Lower leg skin (tissue), 4 donors: ENCODE measurements around the gene COG5. TPM values are rescaled to one million over a fixed set of nuclear protein-coding genes. Genes with fewer than 3 reads are reported as not detected.
"Not testable (repeated sequence)": the region's sequence is repeated elsewhere in the genome, so short reads cannot be mapped to it uniquely, and the experiment has no call there.

ENCODE experiments used
- DNase-seq, 2 donors: peaks; one replicate each; pipeline ENCODE4 v3.0.0-alpha.2; 2019; ENCODE audit warnings: low spot score in 2 of 2
- H3K4me3 ChIP-seq: fragments of 200-600 bp; sonication (generic); 2 replicates; pipeline ENCODE4 v1.5.1; 2017; ENCODE audit warnings: mild to moderate bottlenecking, low read depth; ENCODE audit not compliant: poor library complexity, severe bottlenecking
- CTCF ChIP-seq, 3 donors: fragments of 450-650 bp; IDR thresholded peaks; one replicate each; pipeline ENCODE4 v1.5.1; 2016; ENCODE audit warnings: antibody characterized with exemption in 3 of 3, mild to moderate bottlenecking in 3 of 3, moderate library complexity in 2 of 3
- POLR2A ChIP-seq, 2 donors: fragments of 450-650 bp; IDR thresholded peaks; one replicate each; pipeline ENCODE4 v1.6.1; 2016 to 2017; ENCODE audit warnings: antibody characterized with exemption in 2 of 2, mild to moderate bottlenecking in 1 of 2, moderate library complexity in 1 of 2
- WGBS, 2 donors: methylation state at CpG; one replicate each; pipeline ENCODE4 v1.1.5; 2018; 5-methylcytosine and 5-hydroxymethylcytosine counted together
- intact Hi-C: fragments of 100-400 bp; cut with DNase I; formaldehyde crosslinking; loops from one replicate; pipeline ENCODE4 v1.15.0; 2023; ENCODE audit warnings: low total_unique reads
- total RNA-seq, 4 donors: library from RNA; depleted of rRNA; stranded (reverse); fragments of >200 nt; gene quantifications; one replicate each; pipeline ENCODE4 v1.1.0, GENCODE V29; 2016

Gene COG5
- total RNA-seq, 4 donors from 2014 or later: 34.4 to 50.6 (median 43.4) TPM

DNA sequence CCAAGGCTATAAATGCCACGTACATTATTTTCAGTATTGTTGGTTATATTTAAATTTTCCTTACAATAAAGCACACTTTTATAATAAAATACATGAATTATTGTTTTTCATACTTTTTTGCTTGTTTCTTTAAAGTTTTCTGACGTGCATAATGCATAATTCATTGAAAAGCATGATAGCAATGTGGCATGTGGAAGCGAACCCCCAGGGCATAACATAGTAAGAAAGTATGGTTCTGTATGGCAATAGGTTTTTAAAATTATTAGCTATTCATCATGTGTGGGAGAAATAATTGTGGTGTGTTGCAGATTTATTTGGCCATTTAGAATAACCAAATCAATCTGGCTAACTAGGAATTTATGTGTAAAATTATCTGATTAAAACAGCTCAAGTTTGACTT is 402.3 kb downstream of the COG5 start:
- TF ChIP-seq CTCF (IDR thresholded peaks at IDR 0.05): no peak
- TF ChIP-seq POLR2A (IDR thresholded peaks at IDR 0.05): no peak
- intact Hi-C loops: no loop called here
- no peak overlapping the region for H3K4me3 ChIP-seq
- no peak for DNase-seq
- WGBS, 2 donors: 80 to 83% methylated on average over 3 of the region's 3 CpGs

DNA sequence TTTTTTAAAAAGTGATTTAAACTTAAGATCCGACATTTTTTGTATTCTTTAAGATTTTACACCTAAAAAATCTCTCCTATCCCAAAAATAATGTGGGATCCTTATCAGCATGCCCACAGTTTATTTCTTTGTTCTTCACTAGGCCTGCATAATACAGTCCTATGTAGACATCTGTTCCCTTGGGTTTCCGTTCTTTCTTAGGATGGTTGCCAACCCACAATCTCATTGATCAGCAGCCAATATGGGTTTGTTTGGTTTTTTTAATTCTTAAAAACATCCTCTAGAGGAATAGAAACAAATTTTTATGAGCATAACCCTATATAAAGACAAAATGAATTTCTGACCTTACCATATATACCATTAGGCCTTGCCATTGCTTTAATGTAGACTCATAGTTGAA is 403.3 kb downstream of the COG5 start:
- intact Hi-C loops: no loop called here
- WGBS, 2 donors: 74 to 78% methylated on average over 2 of the region's 2 CpGs
- TF ChIP-seq POLR2A (IDR thresholded peaks at IDR 0.05): no peak
- TF ChIP-seq CTCF (IDR thresholded peaks at IDR 0.05): no peak
- H3K4me3 ChIP-seq: no peak overlapping the region
- DNase-seq: no peak

GRCh38 chr7:107158028-107158427 is 405.7 kb downstream of the COG5 start:
- 80 to 85% methylated on average over 2 of the region's 2 CpGs for WGBS, 2 donors
- intact Hi-C loops: no loop called here
- no peak for DNase-seq
- no peak for TF ChIP-seq POLR2A (IDR thresholded peaks at IDR 0.05)
- no peak for TF ChIP-seq CTCF (IDR thresholded peaks at IDR 0.05)
- H3K4me3 ChIP-seq: no peak overlapping the region

DNA sequence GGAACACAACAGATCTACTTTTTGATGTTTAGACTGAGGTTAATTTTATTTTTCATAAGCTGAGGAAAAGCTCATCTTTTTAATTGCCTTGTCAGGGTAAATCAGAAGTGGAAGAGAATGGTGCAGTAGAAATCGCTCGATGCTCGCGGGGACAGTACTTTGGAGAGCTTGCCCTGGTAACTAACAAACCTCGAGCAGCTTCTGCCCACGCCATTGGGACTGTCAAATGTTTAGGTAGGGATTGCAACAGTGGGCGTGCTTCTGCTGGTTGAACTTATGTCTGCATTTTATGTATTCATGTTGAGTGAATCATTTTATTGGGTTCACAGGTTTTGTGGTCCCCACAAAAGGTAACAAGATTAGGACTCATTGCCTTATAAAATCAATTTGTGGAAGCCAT is 406.6 kb downstream of the COG5 start:
- WGBS, 2 donors: 88 to 91% methylated on average over 7 of the region's 7 CpGs
- DNase-seq: no peak
- intact Hi-C loops: no loop called here
- H3K4me3 ChIP-seq: no peak overlapping the region
- TF ChIP-seq CTCF (IDR thresholded peaks at IDR 0.05): no peak
- no peak for TF ChIP-seq POLR2A (IDR thresholded peaks at IDR 0.05)

DNA sequence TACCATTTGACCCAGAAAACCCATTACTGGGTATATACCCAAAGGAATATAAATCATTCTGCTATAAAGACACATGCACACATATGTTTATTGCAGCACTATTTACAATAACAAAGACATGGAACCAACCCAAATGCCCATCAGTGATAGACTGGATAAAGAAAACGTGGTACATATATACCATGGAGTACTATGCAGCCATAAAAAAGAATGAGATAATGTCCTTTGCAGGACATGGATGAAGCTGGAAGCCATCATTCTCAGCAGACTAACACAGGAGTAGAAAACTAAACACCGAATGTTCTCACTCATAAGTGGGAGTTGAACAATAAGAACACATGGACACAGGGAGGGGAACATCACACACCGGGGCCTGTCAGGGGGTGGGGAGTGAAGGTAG is 408.0 kb downstream of the COG5 start:
- intact Hi-C loops, DNase-seq, H3K4me3 ChIP-seq: not testable (repeated sequence)
- 95 to 96% methylated on average over 3 of the region's 3 CpGs for WGBS, 2 donors

DNA sequence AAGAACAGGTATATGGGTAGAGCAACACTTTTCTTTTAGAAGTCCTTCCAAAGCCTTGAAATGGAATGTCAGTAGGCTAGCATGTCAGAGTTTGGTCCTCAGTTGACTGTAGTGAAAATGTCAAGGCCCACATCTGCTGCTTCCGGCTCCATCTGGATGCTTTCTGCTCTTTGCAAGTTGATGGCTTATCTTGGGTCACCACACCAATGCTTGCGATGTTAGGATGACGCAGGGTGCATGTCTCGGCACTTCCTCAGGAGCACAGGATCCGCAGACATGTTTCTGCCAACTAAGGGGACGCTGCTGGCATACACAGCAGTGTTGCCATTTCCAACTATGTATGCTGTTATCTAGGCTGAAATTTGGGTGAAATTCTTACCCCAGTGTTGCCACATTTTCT is 408.9 kb downstream of the COG5 start:
- TF ChIP-seq POLR2A (IDR thresholded peaks at IDR 0.05) (no peak), CTCF (IDR thresholded peaks at IDR 0.05) (no peak)
- H3K4me3 ChIP-seq: no peak overlapping the region
- intact Hi-C loops: no loop called here
- DNase-seq: no peak
- 96 to 98% methylated on average over 6 of the region's 6 CpGs for WGBS, 2 donors
